HS-27A (cell line): ENCODE measurements around the gene OTOF.

Experiments
- DNase-seq: peaks from one replicate; pipeline ENCODE4 v3.0.0-alpha.2; 2012; ENCODE audit warnings: low read depth, missing footprints

OTOF gene

GRCh38 chr2:26449278-26450030 lies 28.5 kb downstream of the OTOF start:
- no peak for DNase-seq

GRCh38 chr2:26448651-26449050 lies 29.3 kb downstream of the OTOF start:
- no peak for DNase-seq

- no peak for DNase-seq
Measured at GRCh38 chr2:26444236-26444635, 33.7 kb downstream of the OTOF start.

- no peak for DNase-seq
Measured at GRCh38 chr2:26442707-26443106, 35.2 kb downstream of the OTOF start.

GRCh38 chr2:26442301-26442700 lies 35.6 kb downstream of the OTOF start:
- DNase-seq: no peak

GRCh38 chr2:26438926-26439325 lies 39.0 kb downstream of the OTOF start:
- DNase-seq: no peak

- no peak for DNase-seq
Measured at GRCh38 chr2:26438526-26438925, 39.4 kb downstream of the OTOF start.

- no peak for DNase-seq
Measured at GRCh38 chr2:26435106-26435505, 42.8 kb downstream of the OTOF start.

- DNase-seq: no peak
Measured at GRCh38 chr2:26432859-26433258, 45.1 kb downstream of the OTOF start.

- DNase-seq: no peak
Measured at GRCh38 chr2:26432363-26432762, 45.6 kb downstream of the OTOF start.

GRCh38 chr2:26430826-26431225 lies 47.1 kb downstream of the OTOF start:
- no peak for DNase-seq

- DNase-seq: no peak
Measured at GRCh38 chr2:26429779-26430578, 47.9 kb downstream of the OTOF start.

GRCh38 chr2:26428846-26429245 lies 49.1 kb downstream of the OTOF start:
- DNase-seq: no peak

GRCh38 chr2:26424221-26424620 lies 53.7 kb downstream of the OTOF start:
- no peak for DNase-seq

GRCh38 chr2:26423750-26424149 lies 54.2 kb downstream of the OTOF start:
- no peak for DNase-seq

- no peak for DNase-seq
Measured at GRCh38 chr2:26422947-26423629, 54.8 kb downstream of the OTOF start.

- DNase-seq: no peak
Measured at GRCh38 chr2:26421961-26422360, 56.0 kb downstream of the OTOF start.

GRCh38 chr2:26414311-26414710 lies 63.6 kb downstream of the OTOF start:
- no peak for DNase-seq

GRCh38 chr2:26412091-26412673 lies 65.7 kb downstream of the OTOF start:
- DNase-seq: no peak

GRCh38 chr2:26411419-26411818 lies 66.5 kb downstream of the OTOF start:
- no peak for DNase-seq

- no peak for DNase-seq
Measured at GRCh38 chr2:26410764-26411243, 67.1 kb downstream of the OTOF start.

- DNase-seq: no peak
Measured at GRCh38 chr2:26409785-26410184, 68.1 kb downstream of the OTOF start.
